ENCODE results near the gene WDR45B.

WDR45B gene

GRCh38 chr17:82592289-82592766 is 55.9 kb downstream of the WDR45B start:
- no peaks in the 10 kb centered on the region for H4K20me1 ChIP-seq (ENCODE audit: insufficient read depth, low read length)
- H3K27ac ChIP-seq (ENCODE audit: low read depth, low read length, poor library complexity, severe bottlenecking): peak overlapping the region; percentile 88
- no peak overlapping the region for H3K4me2 ChIP-seq (ENCODE audit: low read length)
- H2AFZ ChIP-seq (ENCODE audit: low read length): no peak overlapping the region
- no peaks in the 10 kb centered on the region for H3K27me3 ChIP-seq (ENCODE audit: insufficient read depth, low read length)
- no peaks in the 10 kb centered on the region for H3K79me2 ChIP-seq (ENCODE audit: insufficient read depth, low read length)
- TF ChIP-seq EZH2 (IDR thresholded peaks at IDR 0.05; ENCODE audit: borderline replicate concordance, low read length) (no peak), CTCF (IDR thresholded peaks at IDR 0.05; ENCODE audit: low read length) (no peak)
- H3K9me2 ChIP-seq (ENCODE audit: low read depth, low read length): no peaks in the 10 kb centered on the region
- peaks cover 57% of the 10 kb centered on the region for H3K4me1 ChIP-seq (ENCODE audit: insufficient read depth, low read length, severe bottlenecking)
- no peak overlapping the region for H3K9ac ChIP-seq (ENCODE audit: low read length)
- H3F3A ChIP-seq (ENCODE audit: insufficient read depth, low read length): peaks cover 11% of the 10 kb centered on the region
- peaks cover 69% of the 10 kb centered on the region for H3K36me3 ChIP-seq (ENCODE audit: insufficient read depth, low read length)
- no peak overlapping the region for H3K4me3 ChIP-seq (ENCODE audit: low read depth, low read length, poor library complexity, severe bottlenecking)
- no peaks in the 10 kb centered on the region for H3K9me3 ChIP-seq (ENCODE audit: low read length)

GRCh38 chr17:82590881-82591539 is 57.2 kb downstream of the WDR45B start:
- H4K20me1 ChIP-seq (ENCODE audit: insufficient read depth, low read length): no peaks in the 10 kb centered on the region
- TF ChIP-seq EZH2 (IDR thresholded peaks at IDR 0.05; ENCODE audit: borderline replicate concordance, low read length) (no peak), CTCF (IDR thresholded peaks at IDR 0.05; ENCODE audit: low read length) (no peak)
- H3K9ac ChIP-seq (ENCODE audit: low read length): no peak overlapping the region; the same call in 1 of the 2 replicates
- no peak overlapping the region for H2AFZ ChIP-seq (ENCODE audit: low read length)
- H3K4me1 ChIP-seq (ENCODE audit: insufficient read depth, low read length, severe bottlenecking): peaks cover 51% of the 10 kb centered on the region
- no peak overlapping the region; the same call in 1 of the 2 replicates for H3K4me2 ChIP-seq (ENCODE audit: low read length)
- H3F3A ChIP-seq (ENCODE audit: insufficient read depth, low read length): peaks cover 11% of the 10 kb centered on the region
- peaks cover 64% of the 10 kb centered on the region for H3K36me3 ChIP-seq (ENCODE audit: insufficient read depth, low read length)
- no peaks in the 10 kb centered on the region for H3K79me2 ChIP-seq (ENCODE audit: insufficient read depth, low read length)
- H3K9me2 ChIP-seq (ENCODE audit: low read depth, low read length): no peaks in the 10 kb centered on the region
- H3K9me3 ChIP-seq (ENCODE audit: low read length): no peaks in the 10 kb centered on the region
- H3K27me3 ChIP-seq (ENCODE audit: insufficient read depth, low read length): no peaks in the 10 kb centered on the region
- H3K27ac ChIP-seq (ENCODE audit: low read depth, low read length, poor library complexity, severe bottlenecking): peak overlapping the region; percentile 88
- no peak overlapping the region for H3K4me3 ChIP-seq (ENCODE audit: low read depth, low read length, poor library complexity, severe bottlenecking)

- no peaks in the 10 kb centered on the region for H3K79me2 ChIP-seq (ENCODE audit: insufficient read depth, low read length)
- peaks cover 64% of the 10 kb centered on the region for H3K36me3 ChIP-seq (ENCODE audit: insufficient read depth, low read length)
- H3K9me2 ChIP-seq (ENCODE audit: low read depth, low read length): no peaks in the 10 kb centered on the region
- no peaks in the 10 kb centered on the region for H3K9me3 ChIP-seq (ENCODE audit: low read length)
- no peaks in the 10 kb centered on the region for H4K20me1 ChIP-seq (ENCODE audit: insufficient read depth, low read length)
- no peaks in the 10 kb centered on the region for H3K27me3 ChIP-seq (ENCODE audit: insufficient read depth, low read length)
- H2AFZ ChIP-seq (ENCODE audit: low read length): no peak overlapping the region
- no peak for TF ChIP-seq CTCF (IDR thresholded peaks at IDR 0.05; ENCODE audit: low read length)
- no peak for TF ChIP-seq EZH2 (IDR thresholded peaks at IDR 0.05; ENCODE audit: borderline replicate concordance, low read length)
- H3K4me2 ChIP-seq (ENCODE audit: low read length): no peak overlapping the region
- peaks cover 11% of the 10 kb centered on the region for H3F3A ChIP-seq (ENCODE audit: insufficient read depth, low read length)
- H3K4me3 ChIP-seq (ENCODE audit: low read depth, low read length, poor library complexity, severe bottlenecking): no peak overlapping the region
- no peak overlapping the region for H3K9ac ChIP-seq (ENCODE audit: low read length)
- peaks cover 43% of the 10 kb centered on the region for H3K4me1 ChIP-seq (ENCODE audit: insufficient read depth, low read length, severe bottlenecking)
- H3K27ac ChIP-seq (ENCODE audit: low read depth, low read length, poor library complexity, severe bottlenecking): peak overlapping the region; percentile 88
Measured at GRCh38 chr17:82590216-82590615, 58.0 kb downstream of the WDR45B start.

Measured in OCI-LY1 (cell line).